HG02870 (cell line): ENCODE measurements around the gene CLPSL2.
"Not testable (repeated sequence)": the region's sequence is repeated elsewhere in the genome, so short reads cannot be mapped to it uniquely, and the experiment has no call there.

Experiments used
- ATAC-seq: cut with Tn5 transposase; IDR thresholded peaks from one replicate; pipeline ENCODE4 v1.9.1; 2021; ENCODE audit warnings: mild to moderate bottlenecking, moderate library complexity; ENCODE audit not compliant: unreplicated experiment

The CLPSL2 gene

GRCh38 chr6:35776364-35777215, at the start of gene CLPSL2:
Gene CLPSL2, plus strand, starts transcription at chr6:35776598. Its CDS starts 21 bp downstream, at chr6:35776619.
- no peak for ATAC-seq

GRCh38 chr6:35727231-35727934, 49.0 kb upstream of the CLPSL2 start:
- no peak for ATAC-seq

- peak; percentile 40 for ATAC-seq
Measured at GRCh38 chr6:35727935-35728682, 48.3 kb upstream of the CLPSL2 start.

- ATAC-seq, result no peak
Measured at GRCh38 chr6:35728683-35729678, 47.4 kb upstream of the CLPSL2 start.

GRCh38 chr6:35729722-35730121, 46.7 kb upstream of the CLPSL2 start:
- ATAC-seq, result no peak

GRCh38 chr6:35730745-35731413, 45.5 kb upstream of the CLPSL2 start:
- ATAC-seq, result no peak

- peak; percentile 43 for ATAC-seq
Measured at GRCh38 chr6:35731414-35731735, 45.0 kb upstream of the CLPSL2 start.

- ATAC-seq, result peak; percentile 43
Measured at GRCh38 chr6:35731736-35732532, 44.5 kb upstream of the CLPSL2 start.

- no peak for ATAC-seq
Measured at GRCh38 chr6:35733633-35734032, 42.8 kb upstream of the CLPSL2 start.

- ATAC-seq, result not testable (repeated sequence)
Measured at GRCh38 chr6:35734319-35734718, 42.1 kb upstream of the CLPSL2 start.

- ATAC-seq, result no peak
Measured at GRCh38 chr6:35735452-35735851, 40.9 kb upstream of the CLPSL2 start.

GRCh38 chr6:35736253-35736894, 40.0 kb upstream of the CLPSL2 start:
- no peak for ATAC-seq

- no peak for ATAC-seq
Measured at GRCh38 chr6:35736982-35737412, 39.4 kb upstream of the CLPSL2 start, which contains the start of gene ARMC12. Gene ARMC12, plus strand, starts transcription at chr6:35737032. Its CDS starts 77 bp downstream, at chr6:35737109.

GRCh38 chr6:35737413-35738211, 38.8 kb upstream of the CLPSL2 start:
- no peak for ATAC-seq

- no peak for ATAC-seq
Measured at GRCh38 chr6:35739645-35740524, 36.5 kb upstream of the CLPSL2 start.

GRCh38 chr6:35742842-35743241, 33.6 kb upstream of the CLPSL2 start:
- ATAC-seq, result no peak

- ATAC-seq, result no peak
Measured at GRCh38 chr6:35745509-35745908, 30.9 kb upstream of the CLPSL2 start.
